ENCODE results near the gene GPR4.

DNA sequence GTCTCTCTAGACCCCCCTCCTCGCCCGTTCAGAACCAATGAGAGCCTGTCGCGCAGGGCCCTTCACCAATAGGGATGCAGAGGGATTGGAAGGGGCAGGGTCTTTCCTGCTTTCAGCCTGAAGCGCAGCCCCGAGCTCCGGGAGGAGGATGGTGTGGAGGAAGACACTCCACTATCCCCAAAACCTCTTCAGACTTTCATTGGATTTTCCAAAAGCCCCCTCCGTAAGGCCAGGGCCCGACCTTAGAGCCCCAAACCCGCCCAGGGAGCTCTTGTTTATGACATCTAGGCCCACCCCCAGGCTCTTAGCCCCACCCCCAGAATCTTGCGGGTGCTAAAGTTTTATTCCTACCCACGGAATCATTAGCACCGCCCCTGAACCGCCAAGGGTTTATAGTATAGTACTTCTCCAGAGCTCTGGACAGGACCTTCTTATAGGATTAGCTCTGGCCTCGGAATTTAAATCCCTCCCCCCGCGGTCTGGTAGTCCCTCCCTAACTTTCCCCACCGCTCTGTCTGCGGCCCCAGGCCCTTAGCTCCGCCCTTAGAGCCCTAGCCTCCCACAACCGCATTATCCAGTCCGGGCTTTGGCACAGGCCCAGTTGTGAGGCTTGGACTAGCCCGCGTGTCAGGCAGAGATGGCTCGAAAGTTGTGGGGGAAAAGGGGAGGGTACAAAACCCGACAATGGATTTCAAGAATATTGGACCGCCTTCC is 43.8 kb upstream of the GPR4 start:
- TF ChIP-seq, protein P1, sequence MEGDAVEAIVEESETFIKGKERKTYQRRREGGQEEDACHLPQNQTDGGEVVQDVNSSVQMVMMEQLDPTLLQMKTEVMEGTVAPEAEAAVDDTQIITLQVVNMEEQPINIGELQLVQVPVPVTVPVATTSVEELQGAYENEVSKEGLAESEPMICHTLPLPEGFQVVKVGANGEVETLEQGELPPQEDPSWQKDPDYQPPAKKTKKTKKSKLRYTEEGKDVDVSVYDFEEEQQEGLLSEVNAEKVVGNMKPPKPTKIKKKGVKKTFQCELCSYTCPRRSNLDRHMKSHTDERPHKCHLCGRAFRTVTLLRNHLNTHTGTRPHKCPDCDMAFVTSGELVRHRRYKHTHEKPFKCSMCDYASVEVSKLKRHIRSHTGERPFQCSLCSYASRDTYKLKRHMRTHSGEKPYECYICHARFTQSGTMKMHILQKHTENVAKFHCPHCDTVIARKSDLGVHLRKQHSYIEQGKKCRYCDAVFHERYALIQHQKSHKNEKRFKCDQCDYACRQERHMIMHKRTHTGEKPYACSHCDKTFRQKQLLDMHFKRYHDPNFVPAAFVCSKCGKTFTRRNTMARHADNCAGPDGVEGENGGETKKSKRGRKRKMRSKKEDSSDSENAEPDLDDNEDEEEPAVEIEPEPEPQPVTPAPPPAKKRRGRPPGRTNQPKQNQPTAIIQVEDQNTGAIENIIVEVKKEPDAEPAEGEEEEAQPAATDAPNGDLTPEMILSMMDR (conservative IDR thresholded peaks at IDR 0.05; ENCODE audit: low read depth, low read length) = no peak
- no peak for TF ChIP-seq EZH2 (IDR thresholded peaks at IDR 0.05; ENCODE audit: low read length, unreplicated experiment)
